Measurements from ENCODE around the gene PEX16. TPM values are rescaled to one million over a fixed set of nuclear protein-coding genes. Genes with fewer than 3 reads are reported as not detected.
A peak's percentile ranks its signal among the peaks of the same experiment; 100 is the strongest.

Gene PEX16
- total and polyA plus RNA-seq, 9 of the 15 experiments (the other 6 are each of a cell fraction or from before 2014, with no cell fraction given): 1.5 to 43.9 (median 14.6) TPM

GRCh38 chr11:45909594-45910475 is 7.8 kb downstream of the PEX16 start:
- no peak overlapping the region for H3K27ac ChIP-seq (ENCODE audit: extremely low read depth, low read depth, low read length)
- 81% methylated on average over 31 of the region's 32 CpGs for WGBS (ENCODE audit: insufficient coverage, low coverage, missing lambda C conversion rate)
- intact Hi-C loops (cut with micrococcal nuclease) (no loop called here), in situ Hi-C loops (cut with MboI) (no loop called here)
- H3K27me3 ChIP-seq (ENCODE audit: control insufficient read depth in 2 of 2, insufficient read depth in 2 of 2, low read length in 2 of 2): no peaks in the 10 kb centered on the region
- peaks cover 35% of the 10 kb centered on the region; the same call in 1 of the 3 replicates for H3K36me3 ChIP-seq (ENCODE audit: control insufficient read depth, insufficient read depth, low read length)
- H3K9ac ChIP-seq (ENCODE audit: insufficient read depth in 1 of 2, low read depth in 2 of 2, low read length in 2 of 2): 0 out of 4 replicates have a peak overlapping the region, but pooled peaks of 1 of the 2 experiments have one; percentile 11
- ChIA-PET CTCF (ENCODE audit: low intra/inter-chr PET ratio) (no interaction called here), POLR2A (interaction anchor here (0.5 to 1.3 kb wide), 6 partner anchors 8 to 708 kb away, joined by 3 to 6 read pairs (median 4); partner anchors contain the start of genes ATG13 and PEX16)
- no TSS peak for BruUV-seq (replicated peaks)
- peaks cover 6% of the 10 kb centered on the region for H3K9me1 ChIP-seq (ENCODE audit: control insufficient read depth, insufficient read depth, low read length)
- no peak for ATAC-seq
- H3K4me2 ChIP-seq (ENCODE audit: insufficient read depth, low read length): no peak overlapping the region
- no peak overlapping the region for H3K4me3 ChIP-seq
- 0 out of 2 replicates have a peak, but pooled peaks cover 3% of the 10 kb centered on the region for H4K20me1 ChIP-seq (replicated peaks; ENCODE audit: control insufficient read depth, insufficient read depth, low read length)
- peaks cover under 1 to 43% of the 10 kb centered on the region in 2 experiments; a peak in 4 of 5 replicates for H3K4me1 ChIP-seq (replicated peaks in 1 of 2; ENCODE audit: control insufficient read depth in 2 of 2, insufficient read depth in 2 of 2, low read length in 2 of 2)
- DNase-seq (ENCODE audit: extremely low read depth in 1 of 4, low spot score in 3 of 4): no peak
- no peaks in the 10 kb centered on the region for H3K79me2 ChIP-seq (ENCODE audit: control insufficient read depth, insufficient read depth, low read length)
- no peak overlapping the region for H2AFZ ChIP-seq (ENCODE audit: low read depth, low read length)
- no peak for FAIRE-seq
- no peaks in the 10 kb centered on the region for H3K9me3 ChIP-seq (replicated peaks; ENCODE audit: control insufficient read depth, insufficient read depth, low read depth, low read length)
- 0 out of 2 replicates have a peak, but pooled peaks have one; percentile 1 for TF ChIP-seq POLR2G (IDR thresholded peaks at IDR 0.05; ENCODE audit: low read depth, low read length)
- TF ChIP-seq SNIP1 (IDR thresholded peaks at IDR 0.05; ENCODE audit: low read depth): no peak
- 0 out of 2 replicates have a peak, but pooled peaks have one; percentile 13 for TF ChIP-seq RBFOX2 (IDR thresholded peaks at IDR 0.05; ENCODE audit: low read depth, low read length)
- no peak for TF ChIP-seq KDM5B (IDR thresholded peaks at IDR 0.05; ENCODE audit: insufficient replicate concordance, low read depth, low read length)

Data from K562 (cell line).